Stimulated activated CD8-positive, alpha-beta memory T cell treated with anti-CD3 and anti-CD28 coated beads, Interleukin-15, amount 100 ng/mL, for 48 hours (primary cell): ENCODE results near the gene OSTM1.
"Not testable (repeated sequence)": the region's sequence is repeated elsewhere in the genome, so short reads cannot be mapped to it uniquely, and the experiment has no call there.

Experiments
- DNase-seq, 2 donors: peaks; one replicate each; pipeline ENCODE4 v3.0.0-alpha.2; 2020; ENCODE audit warnings: low read depth in 2 of 2

OSTM1 gene

GRCh38 chr6:108024427-108025073, 50.0 kb downstream of the OSTM1 start:
- no peak for DNase-seq

- no peak for DNase-seq
Observed at GRCh38 chr6:108020472-108021116, 53.9 kb downstream of the OSTM1 start.

- DNase-seq, result not testable (repeated sequence)
Observed at GRCh38 chr6:108016283-108016682, 58.3 kb downstream of the OSTM1 start.

GRCh38 chr6:108013787-108014439, 60.6 kb downstream of the OSTM1 start:
- no peak for DNase-seq

GRCh38 chr6:108009894-108010293, 64.6 kb downstream of the OSTM1 start:
- no peak for DNase-seq

GRCh38 chr6:108009258-108009657, 65.3 kb downstream of the OSTM1 start:
- not testable (repeated sequence) for DNase-seq

GRCh38 chr6:108008363-108008762, 66.2 kb downstream of the OSTM1 start:
- DNase-seq, result no peak

- DNase-seq, result no peak
Observed at GRCh38 chr6:108005961-108006360, 68.6 kb downstream of the OSTM1 start.

- no peak for DNase-seq
Observed at GRCh38 chr6:108004861-108005260, 69.7 kb downstream of the OSTM1 start.

GRCh38 chr6:108002365-108003221, 71.9 kb downstream of the OSTM1 start:
- no peak for DNase-seq

GRCh38 chr6:108001696-108002231, 72.8 kb downstream of the OSTM1 start:
- no peak for DNase-seq

GRCh38 chr6:108000259-108000658, 74.3 kb downstream of the OSTM1 start:
- DNase-seq, result not testable (repeated sequence)

- no peak for DNase-seq
Observed at GRCh38 chr6:107999341-107999740, 75.2 kb downstream of the OSTM1 start.

GRCh38 chr6:107991772-107992550, 82.6 kb downstream of the OSTM1 start:
- DNase-seq, result no peak
